Suprapubic skin (tissue), 4 donors: ENCODE results near the gene UQCRC1. TPM values are rescaled to one million over a fixed set of nuclear protein-coding genes. Genes with fewer than 3 reads are reported as not detected.

Source experiments
- DNase-seq, 2 donors: peaks; one replicate each; pipeline ENCODE4 v3.0.0-alpha.2; 2019; ENCODE audit warnings: low spot score in 2 of 2
- H3K27ac ChIP-seq: fragments of 200-600 bp; sonication (generic); one replicate; pipeline ENCODE4 v1.5.1; 2019
- H3K27me3 ChIP-seq: fragments of 200-600 bp; sonication (generic); one replicate; pipeline ENCODE4 v1.5.1; 2019
- H3K36me3 ChIP-seq: fragments of 200-600 bp; sonication (generic); one replicate; pipeline ENCODE4 v1.5.1; 2019
- H3K4me1 ChIP-seq: fragments of 200-600 bp; sonication (generic); one replicate; pipeline ENCODE4 v1.5.1; 2019
- H3K4me3 ChIP-seq: fragments of 200-600 bp; sonication (generic); one replicate; pipeline ENCODE4 v1.5.1; 2019; ENCODE audit warnings: mild to moderate bottlenecking
- H3K9me3 ChIP-seq: fragments of 200-600 bp; sonication (generic); one replicate; pipeline ENCODE4 v1.5.1; 2019
- CTCF ChIP-seq, 2 donors: fragments of 200-600 bp in 1 of 2; fragments of 450-650 bp in 1 of 2; sonication (generic) in 1 of 2; IDR thresholded peaks; one replicate each; pipeline ENCODE4 v1.5.1; 2016 to 2019; ENCODE audit warnings: antibody characterized with exemption in 2 of 2, mild to moderate bottlenecking in 1 of 2, moderate library complexity in 1 of 2
- EP300 ChIP-seq: sonication (generic); formaldehyde crosslinking; IDR thresholded peaks from one replicate; pipeline ENCODE4 v1.6.1; 2017; ENCODE audit warnings: antibody characterized with exemption
- POLR2A ChIP-seq, 2 donors: fragments of 450-650 bp; IDR thresholded peaks; one replicate each; pipeline ENCODE4 v1.6.1; 2017; ENCODE audit warnings: antibody characterized with exemption in 2 of 2, mild to moderate bottlenecking in 2 of 2, moderate library complexity in 2 of 2
- POLR2AphosphoS5 ChIP-seq, 3 donors: sonication (generic); formaldehyde crosslinking; IDR thresholded peaks; one replicate each; pipeline ENCODE4 v1.6.1; 2017; ENCODE audit warnings: antibody characterized with exemption in 3 of 3
- WGBS: methylation state at CpG from one replicate; pipeline ENCODE4 v1.1.5; 2018; 5-methylcytosine and 5-hydroxymethylcytosine counted together
- total RNA-seq, 4 donors: library from RNA; depleted of rRNA; stranded (reverse); fragments of >200 nt; gene quantifications; one replicate each; pipeline ENCODE4 v1.1.0, GENCODE V29; 2016

Gene UQCRC1
- total RNA-seq, 4 donors from 2014 or later, result 294 to 337 (median 319) TPM

GRCh38 chr3:48566401-48566760 is 43.1 kb downstream of the UQCRC1 start:
- Histone ChIP-seq H3K4me1 (peaks cover 17% of the 10 kb centered on the region), H3K27ac (no peak overlapping the region), H3K4me3 (no peak overlapping the region), H3K36me3 (peaks cover 40% of the 10 kb centered on the region), H3K27me3 (no peaks in the 10 kb centered on the region), H3K9me3 (no peaks in the 10 kb centered on the region)
- TF ChIP-seq POLR2AphosphoS5 (IDR thresholded peaks at IDR 0.05), result no peak
- TF ChIP-seq EP300, result no peak
- no peak for TF ChIP-seq POLR2A (IDR thresholded peaks at IDR 0.05)
- 92% methylated on average over 4 of the region's 9 CpGs for WGBS
- no peak for DNase-seq

GRCh38 chr3:48565591-48566400 is 43.6 kb downstream of the UQCRC1 start:
- TF ChIP-seq CTCF (IDR thresholded peaks at IDR 0.05), result no peak
- TF ChIP-seq POLR2AphosphoS5 (IDR thresholded peaks at IDR 0.05), result no peak
- TF ChIP-seq EP300, result no peak
- no peak for TF ChIP-seq POLR2A (IDR thresholded peaks at IDR 0.05)
- Histone ChIP-seq H3K9me3 (no peaks in the 10 kb centered on the region), H3K4me3 (no peak overlapping the region), H3K36me3 (peaks cover 34% of the 10 kb centered on the region), H3K4me1 (peaks cover 23% of the 10 kb centered on the region), H3K27me3 (no peaks in the 10 kb centered on the region), H3K27ac (no peak overlapping the region)
- no peak for DNase-seq
- 33% methylated on average over 6 of the region's 7 CpGs for WGBS

- no peaks in the 10 kb centered on the region for H3K9me3 ChIP-seq
- peaks cover 28% of the 10 kb centered on the region for H3K36me3 ChIP-seq
- H3K27me3 ChIP-seq, result no peaks in the 10 kb centered on the region
- WGBS, result 77% methylated on average over 9 of the region's 11 CpGs
- DNase-seq, result no peak
- H3K27ac ChIP-seq, result no peak overlapping the region
- H3K4me3 ChIP-seq, result no peak overlapping the region
- TF ChIP-seq POLR2A (IDR thresholded peaks at IDR 0.05) (no peak), CTCF (IDR thresholded peaks at IDR 0.05) (no peak), POLR2AphosphoS5 (IDR thresholded peaks at IDR 0.05) (no peak), EP300 (no peak)
- H3K4me1 ChIP-seq, result peaks cover 29% of the 10 kb centered on the region
Observed at GRCh38 chr3:48565186-48565585, 44.3 kb downstream of the UQCRC1 start.

GRCh38 chr3:48564667-48565066 is 44.8 kb downstream of the UQCRC1 start:
- Histone ChIP-seq H3K36me3 (peaks cover 22% of the 10 kb centered on the region), H3K4me1 (peaks cover 32% of the 10 kb centered on the region), H3K9me3 (no peaks in the 10 kb centered on the region), H3K27me3 (no peaks in the 10 kb centered on the region), H3K4me3 (no peak overlapping the region), H3K27ac (no peak overlapping the region)
- DNase-seq, result no peak
- no CpG with 5 or more reads among the region's 11 CpGs for WGBS
- no peak for TF ChIP-seq EP300
- no peak for TF ChIP-seq POLR2AphosphoS5 (IDR thresholded peaks at IDR 0.05)
- no peak for TF ChIP-seq CTCF (IDR thresholded peaks at IDR 0.05)
- TF ChIP-seq POLR2A (IDR thresholded peaks at IDR 0.05), result no peak

GRCh38 chr3:48564022-48564421 is 45.4 kb downstream of the UQCRC1 start:
- Histone ChIP-seq H3K27me3 (no peaks in the 10 kb centered on the region), H3K36me3 (peaks cover 18% of the 10 kb centered on the region), H3K4me1 (peaks cover 38% of the 10 kb centered on the region), H3K4me3 (no peak overlapping the region), H3K9me3 (no peaks in the 10 kb centered on the region), H3K27ac (no peak overlapping the region)
- WGBS, result 64% methylated on average over 10 of the region's 10 CpGs
- no peak for TF ChIP-seq CTCF (IDR thresholded peaks at IDR 0.05)
- no peak for TF ChIP-seq POLR2AphosphoS5 (IDR thresholded peaks at IDR 0.05)
- no peak for TF ChIP-seq EP300
- TF ChIP-seq POLR2A (IDR thresholded peaks at IDR 0.05), result no peak
- no peak for DNase-seq
